Measurements from ENCODE around the gene HVCN1. TPM values are rescaled to one million over a fixed set of nuclear protein-coding genes. Genes with fewer than 3 reads are reported as not detected.

Gene HVCN1
- total RNA-seq, 1 donor from 2014 or later = 1.4 TPM

DNA sequence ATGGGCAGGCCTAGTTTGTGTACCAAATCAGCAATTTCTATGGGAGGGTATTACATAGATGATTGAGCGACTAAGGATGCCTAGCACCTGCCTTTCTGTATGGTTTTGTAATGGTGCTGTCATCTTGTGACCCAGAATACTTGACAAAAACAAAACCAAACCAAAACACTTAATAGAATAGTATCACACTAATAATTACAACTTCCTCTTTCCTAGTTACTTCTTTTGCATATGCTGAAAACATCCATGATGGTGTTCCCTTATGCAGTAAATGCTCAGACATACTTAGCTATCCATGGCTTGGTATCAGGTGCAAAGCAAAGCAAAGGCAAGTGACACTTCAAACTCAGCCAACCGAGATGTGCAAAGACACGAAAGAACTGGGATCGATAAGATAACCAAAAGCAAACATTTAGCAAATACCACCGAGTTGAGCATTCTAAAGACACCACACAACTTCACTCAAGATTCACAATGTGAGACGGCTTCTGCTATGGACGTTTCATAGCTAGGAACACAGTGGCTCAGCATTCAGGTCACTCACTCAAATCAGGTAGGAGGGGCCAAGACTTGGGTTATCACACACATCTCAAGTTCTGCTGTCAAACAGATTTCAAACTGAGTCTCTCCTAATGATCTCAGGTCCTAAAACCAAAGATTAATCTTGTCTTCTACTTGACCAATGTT lies 29.4 kb upstream of the HVCN1 start:
- TF ChIP-seq, protein P1, sequence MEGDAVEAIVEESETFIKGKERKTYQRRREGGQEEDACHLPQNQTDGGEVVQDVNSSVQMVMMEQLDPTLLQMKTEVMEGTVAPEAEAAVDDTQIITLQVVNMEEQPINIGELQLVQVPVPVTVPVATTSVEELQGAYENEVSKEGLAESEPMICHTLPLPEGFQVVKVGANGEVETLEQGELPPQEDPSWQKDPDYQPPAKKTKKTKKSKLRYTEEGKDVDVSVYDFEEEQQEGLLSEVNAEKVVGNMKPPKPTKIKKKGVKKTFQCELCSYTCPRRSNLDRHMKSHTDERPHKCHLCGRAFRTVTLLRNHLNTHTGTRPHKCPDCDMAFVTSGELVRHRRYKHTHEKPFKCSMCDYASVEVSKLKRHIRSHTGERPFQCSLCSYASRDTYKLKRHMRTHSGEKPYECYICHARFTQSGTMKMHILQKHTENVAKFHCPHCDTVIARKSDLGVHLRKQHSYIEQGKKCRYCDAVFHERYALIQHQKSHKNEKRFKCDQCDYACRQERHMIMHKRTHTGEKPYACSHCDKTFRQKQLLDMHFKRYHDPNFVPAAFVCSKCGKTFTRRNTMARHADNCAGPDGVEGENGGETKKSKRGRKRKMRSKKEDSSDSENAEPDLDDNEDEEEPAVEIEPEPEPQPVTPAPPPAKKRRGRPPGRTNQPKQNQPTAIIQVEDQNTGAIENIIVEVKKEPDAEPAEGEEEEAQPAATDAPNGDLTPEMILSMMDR (conservative IDR thresholded peaks at IDR 0.05; ENCODE audit: low read depth, low read length) = no peak
- no peak for DNase-seq (ENCODE audit: low read depth)
- no peak overlapping the region for H3K4me3 ChIP-seq (ENCODE audit: low read depth, low read length)

DNA sequence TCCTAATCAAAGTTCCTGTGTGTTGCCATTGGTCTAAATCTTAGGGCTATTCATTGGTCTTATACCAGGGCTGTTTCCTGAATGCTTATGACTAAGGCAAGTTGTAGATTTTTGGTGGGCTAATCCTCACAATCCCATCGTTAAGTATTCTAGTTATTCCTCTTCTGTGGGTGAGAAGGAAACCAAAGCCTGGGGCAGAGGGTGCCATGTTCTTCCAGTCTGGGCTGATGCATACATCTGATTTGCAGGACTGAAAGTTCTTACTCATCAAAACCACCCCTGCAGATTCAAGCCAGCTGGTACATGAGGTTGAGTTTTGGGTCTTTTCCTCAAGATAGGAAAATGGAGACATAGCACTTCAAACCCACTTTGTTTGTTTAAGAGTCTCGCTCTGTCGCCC lies 28.1 kb upstream of the HVCN1 start:
- DNase-seq (ENCODE audit: low read depth) = no peak
- TF ChIP-seq, protein P1 (conservative IDR thresholded peaks at IDR 0.05; ENCODE audit: low read depth, low read length) = no peak
- H3K4me3 ChIP-seq (ENCODE audit: low read depth, low read length) = no peak overlapping the region

- DNase-seq (ENCODE audit: low read depth) = no peak
- H3K4me3 ChIP-seq (ENCODE audit: low read depth, low read length) = no peak overlapping the region
- TF ChIP-seq, protein P1 (conservative IDR thresholded peaks at IDR 0.05; ENCODE audit: low read depth, low read length) = no peak
These were observed 20.0 kb upstream of the HVCN1 start for GRCh38 chr12:110708917-110709316.

DNA sequence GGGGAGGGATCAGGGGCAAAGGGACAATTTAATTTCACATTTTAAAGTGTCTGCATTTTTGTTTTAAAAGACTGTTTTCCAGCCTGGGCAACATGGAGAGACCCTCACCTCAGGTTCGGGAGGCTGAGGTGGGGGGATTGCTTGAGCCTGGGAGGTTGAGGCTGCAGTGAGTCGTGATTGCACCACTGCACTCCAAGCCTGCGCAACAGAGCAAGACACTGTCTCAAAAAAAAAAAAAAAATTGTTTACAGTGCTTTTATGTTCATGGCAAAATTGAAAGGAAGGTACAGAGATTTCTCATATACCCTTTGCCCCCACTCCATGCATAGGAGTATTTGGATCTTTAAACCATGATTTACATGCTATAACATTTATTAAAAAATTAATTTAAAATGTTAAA lies 16.4 kb upstream of the HVCN1 start:
- no peak overlapping the region for H3K4me3 ChIP-seq (ENCODE audit: low read depth, low read length)
- no peak for DNase-seq (ENCODE audit: low read depth)
- TF ChIP-seq, protein P1 (conservative IDR thresholded peaks at IDR 0.05; ENCODE audit: low read depth, low read length) = no peak

GRCh38 chr12:110704750-110705149 lies 15.8 kb upstream of the HVCN1 start:
- no peak overlapping the region for H3K4me3 ChIP-seq (ENCODE audit: low read depth, low read length)

DNA sequence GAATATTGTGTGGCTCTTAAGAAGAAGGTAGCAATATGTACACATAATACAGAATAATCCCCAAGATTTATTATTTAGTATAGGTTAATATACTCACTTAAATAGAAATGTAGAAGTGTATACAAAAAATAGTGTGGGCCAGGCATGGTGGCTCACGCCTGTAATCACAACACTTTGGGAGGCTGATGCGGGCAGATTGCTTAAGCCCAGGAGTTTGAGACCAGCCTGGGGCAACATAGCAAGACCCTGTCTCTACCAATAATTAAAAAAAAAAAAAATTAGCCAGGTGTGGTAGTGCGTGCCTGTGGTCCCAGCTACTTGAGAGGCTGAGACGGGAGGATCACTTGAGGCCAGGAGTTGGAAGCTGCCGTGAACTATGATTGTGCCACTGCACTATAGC lies 15.3 kb upstream of the HVCN1 start:
- TF ChIP-seq, protein P1 (conservative IDR thresholded peaks at IDR 0.05; ENCODE audit: low read depth, low read length) = no peak
- DNase-seq (ENCODE audit: low read depth) = no peak
- no peak overlapping the region for H3K4me3 ChIP-seq (ENCODE audit: low read depth, low read length)

More at GRCh38 chr12:110704750-110705149, 15.8 kb upstream of the HVCN1 start:
- no peak for DNase-seq (ENCODE audit: low read depth)
- TF ChIP-seq, protein P1 (conservative IDR thresholded peaks at IDR 0.05; ENCODE audit: low read depth, low read length) = peak; percentile 62

DNA sequence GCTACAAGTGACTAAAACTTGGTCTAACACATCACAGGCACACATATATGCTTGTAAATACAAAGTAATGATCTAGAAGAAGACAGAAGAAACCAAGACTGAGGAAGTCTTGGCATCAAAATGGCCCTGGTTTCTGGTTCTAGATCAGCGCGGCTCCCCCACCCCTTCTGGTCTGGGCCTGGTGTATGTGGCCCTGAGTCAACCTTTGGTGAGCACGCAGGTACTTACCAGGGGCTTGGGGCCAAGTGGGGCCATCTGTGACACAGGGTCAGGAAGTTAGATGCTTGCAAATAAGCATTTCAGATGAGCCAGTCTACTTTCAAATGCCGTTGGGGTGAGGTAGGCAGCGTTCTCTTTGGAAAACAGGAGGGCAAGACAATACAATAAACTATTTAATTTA lies 13.2 kb upstream of the HVCN1 start:
- H3K4me3 ChIP-seq (ENCODE audit: low read depth, low read length) = no peak overlapping the region
- TF ChIP-seq, protein P1 (conservative IDR thresholded peaks at IDR 0.05; ENCODE audit: low read depth, low read length) = no peak
- no peak for DNase-seq (ENCODE audit: low read depth)

Data from epithelial cell of proximal tubule (primary cell).